ENCODE data around the gene KIAA1614.

GRCh38 chr1:180939711-180940103, 27.0 kb downstream of the KIAA1614 start:
- TF ChIP-seq CTCF (IDR thresholded peaks at IDR 0.05) (no peak), POLR2A (IDR thresholded peaks at IDR 0.05) (no peak), POLR2AphosphoS5 (IDR thresholded peaks at IDR 0.05; ENCODE audit: insufficient read depth in 1 of 2, low read depth in 1 of 2) (no peak)

Measured in vagina (tissue), 2 donors.